ENCODE data around the gene QSOX1. TPM values are rescaled to one million over a fixed set of nuclear protein-coding genes. Genes with fewer than 3 reads are reported as not detected.

Gene QSOX1
- total RNA-seq, 2 donors from 2014 or later: 395 to 450 TPM

DNA sequence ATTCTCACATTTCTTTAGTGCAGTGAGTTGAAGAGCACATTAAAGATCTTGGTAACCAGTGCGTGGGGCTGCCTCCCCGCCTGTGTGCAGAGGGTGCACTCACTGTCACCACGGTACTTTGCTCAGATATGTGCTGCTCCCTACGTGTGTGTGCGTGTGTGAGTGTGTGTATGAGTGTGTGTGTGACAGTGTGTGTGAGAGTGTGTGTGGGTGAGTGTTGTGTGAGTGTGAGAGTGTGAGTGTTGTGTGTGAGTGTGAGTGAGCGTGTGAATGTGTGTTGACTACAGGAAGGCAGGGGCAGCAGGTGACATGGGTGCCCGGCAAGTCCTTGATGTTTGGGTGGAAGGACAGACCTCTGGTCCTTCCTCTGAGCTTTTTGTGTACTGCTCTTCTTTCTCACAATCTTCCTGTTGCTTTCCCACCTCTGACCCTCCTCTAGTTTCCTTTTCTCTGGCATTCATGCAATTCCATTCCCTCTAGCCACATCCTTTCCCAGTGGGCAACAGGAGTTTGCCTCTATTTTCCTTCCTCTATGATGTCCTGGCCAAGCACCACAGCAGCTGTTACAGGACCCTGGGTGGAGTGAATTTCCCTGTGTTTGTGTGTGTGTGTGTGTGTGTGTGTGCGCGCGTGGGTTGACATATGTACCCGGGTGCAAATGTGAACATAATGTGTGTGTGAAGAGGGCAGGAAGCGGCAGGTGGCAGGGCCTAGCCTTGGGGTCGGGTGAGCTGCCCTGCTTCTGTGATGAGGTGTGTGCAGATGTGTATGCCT, 95.2 kb downstream of the QSOX1 start:
- Histone ChIP-seq H3K27me3 (peaks cover 5% of the 10 kb centered on the region), H3K9ac (ENCODE audit: low read depth in 2 of 2, low read length in 2 of 2) (no peak overlapping the region), H3K4me1 (no peaks in the 10 kb centered on the region), H3K9me3 (no peaks in the 10 kb centered on the region), H3K4me3 (no peak overlapping the region), H3K36me3 (no peaks in the 10 kb centered on the region), H3K27ac (no peak overlapping the region)
- intact Hi-C loops (cut with DNase I): no loop called here
- DNase-seq: no peak
- no peak for TF ChIP-seq CTCF (IDR thresholded peaks at IDR 0.05)

- Histone ChIP-seq H3K27me3 (peaks cover 5% of the 10 kb centered on the region), H3K4me3 (no peak overlapping the region), H3K36me3 (no peaks in the 10 kb centered on the region), H3K9ac (ENCODE audit: low read depth in 2 of 2, low read length in 2 of 2) (no peak overlapping the region), H3K27ac (no peak overlapping the region), H3K9me3 (no peaks in the 10 kb centered on the region), H3K4me1 (no peaks in the 10 kb centered on the region)
- intact Hi-C loops (cut with DNase I): no loop called here
- no peak for TF ChIP-seq CTCF (IDR thresholded peaks at IDR 0.05)
- no peak for DNase-seq
Measured at GRCh38 chr1:180250499-180250770, 95.8 kb downstream of the QSOX1 start.

GRCh38 chr1:180250883-180251509, 96.3 kb downstream of the QSOX1 start:
- TF ChIP-seq CTCF (IDR thresholded peaks at IDR 0.05): no peak
- DNase-seq: no peak
- Histone ChIP-seq H3K4me3 (no peak overlapping the region), H3K9ac (ENCODE audit: low read depth in 2 of 2, low read length in 2 of 2) (no peak overlapping the region), H3K4me1 (no peaks in the 10 kb centered on the region), H3K36me3 (no peaks in the 10 kb centered on the region), H3K27ac (no peak overlapping the region), H3K27me3 (peaks cover 5% of the 10 kb centered on the region), H3K9me3 (no peaks in the 10 kb centered on the region)
- intact Hi-C loops (cut with DNase I): no loop called here

DNA sequence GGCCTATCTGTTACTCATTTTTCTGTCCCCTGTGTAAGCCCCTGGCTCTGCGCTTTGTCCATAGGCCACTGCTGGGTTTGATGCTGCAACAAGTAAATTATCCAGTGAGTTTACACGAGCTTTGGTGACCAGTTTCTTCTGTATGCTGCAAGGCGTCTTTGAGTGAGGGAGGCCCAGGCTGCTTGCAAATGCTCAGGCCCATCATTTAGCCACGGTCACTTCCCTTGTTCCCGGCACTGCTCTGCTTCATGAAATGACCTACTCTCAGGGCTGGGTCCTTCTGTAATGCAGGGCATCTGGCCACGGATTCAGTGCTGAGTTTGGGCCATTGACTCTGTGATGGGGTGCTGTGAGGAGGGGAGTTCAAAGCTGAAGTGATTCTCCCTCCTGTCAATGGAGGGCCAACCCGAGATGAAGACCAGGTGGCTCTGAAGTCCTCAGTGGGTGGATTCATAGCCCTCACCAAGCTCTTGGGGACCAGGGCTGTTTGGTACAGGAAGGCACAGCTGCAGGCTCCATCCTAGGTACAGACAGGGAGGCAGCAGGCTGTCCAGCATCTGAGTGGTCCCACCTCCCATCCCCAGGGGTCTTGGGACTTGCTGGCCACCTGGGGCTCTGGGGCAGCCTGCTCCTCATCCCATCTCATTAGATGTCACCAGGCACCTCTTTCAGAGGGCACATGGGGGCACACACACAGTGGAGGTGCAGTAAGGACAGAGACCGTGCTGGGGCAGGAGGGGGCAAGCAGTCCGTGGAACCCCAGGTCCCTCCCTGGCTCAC, 97.0 kb downstream of the QSOX1 start:
- intact Hi-C loops (cut with DNase I): loop anchor here (2.0 kb wide), 2 partner anchors 165 to 227 kb away; no protein-coding TSS in a partner anchor
- Histone ChIP-seq H3K36me3 (no peaks in the 10 kb centered on the region), H3K27me3 (peaks cover 5% of the 10 kb centered on the region), H3K9ac (ENCODE audit: low read depth in 2 of 2, low read length in 2 of 2) (no peak overlapping the region), H3K4me3 (no peak overlapping the region), H3K9me3 (no peaks in the 10 kb centered on the region), H3K27ac (no peak overlapping the region), H3K4me1 (no peaks in the 10 kb centered on the region)
- TF ChIP-seq CTCF (IDR thresholded peaks at IDR 0.05): no peak
- DNase-seq: no peak

DNA sequence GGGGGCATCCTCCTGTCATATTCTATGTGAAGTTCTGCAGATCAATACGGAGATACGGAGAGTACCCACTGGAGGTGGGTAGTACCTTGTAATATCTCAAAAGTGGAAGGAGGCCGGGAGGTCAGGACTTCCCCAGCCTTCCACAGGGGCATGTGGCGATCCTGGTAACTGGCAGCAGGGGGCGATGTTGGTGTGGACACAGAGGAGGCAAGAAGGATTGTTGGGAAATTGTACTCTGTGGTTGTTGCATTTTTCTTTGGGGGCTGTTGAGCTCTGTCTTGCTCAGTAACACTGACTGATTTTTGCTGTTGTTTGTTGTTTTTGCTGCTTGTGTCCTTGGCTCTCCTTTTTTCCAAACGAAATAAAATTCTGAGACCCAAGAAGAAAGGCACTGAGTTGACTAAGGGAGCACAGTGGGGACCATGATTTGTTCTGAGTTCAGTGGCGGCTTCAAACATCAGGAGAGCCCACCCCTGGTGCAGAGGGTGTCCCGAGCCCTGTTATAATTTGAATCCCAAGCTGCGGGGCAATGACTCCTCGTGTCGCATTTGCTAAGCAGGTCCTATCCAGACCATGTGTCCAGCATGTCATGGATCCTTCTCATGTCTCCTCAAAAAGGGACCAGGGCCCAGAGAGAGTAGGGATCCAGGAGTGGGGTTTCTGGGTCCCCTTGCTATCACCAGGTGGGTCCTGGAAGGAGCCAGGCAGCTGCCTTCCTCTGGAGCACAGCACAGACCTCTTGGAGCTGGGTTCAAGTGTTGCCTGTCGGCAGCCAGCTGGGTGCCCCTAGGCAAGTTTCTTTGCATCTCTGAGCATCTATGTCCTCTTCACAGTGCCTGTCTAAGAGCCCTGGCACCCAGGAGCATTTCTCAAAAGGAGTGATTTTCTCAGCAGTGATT, 98.2 kb downstream of the QSOX1 start:
- no peak overlapping the region for H3K9ac ChIP-seq (ENCODE audit: low read depth in 2 of 2, low read length in 2 of 2)
- peak; percentile 86 for DNase-seq
- no peaks in the 10 kb centered on the region for H3K4me1 ChIP-seq
- no peak overlapping the region for H3K27ac ChIP-seq
- no peaks in the 10 kb centered on the region for H3K9me3 ChIP-seq
- peak; percentile 82 for TF ChIP-seq CTCF (IDR thresholded peaks at IDR 0.05)
- intact Hi-C loops (cut with DNase I): loop anchor here (2.0 kb wide), 2 partner anchors 164 to 226 kb away; no protein-coding TSS in a partner anchor
- H3K27me3 ChIP-seq: peaks cover 6% of the 10 kb centered on the region
- no peak overlapping the region for H3K4me3 ChIP-seq
- no peaks in the 10 kb centered on the region for H3K36me3 ChIP-seq
